HG03108 (cell line): ENCODE measurements around the gene CPNE2.
"Not testable (repeated sequence)": the region's sequence is repeated elsewhere in the genome, so short reads cannot be mapped to it uniquely, and the experiment has no call there.

ENCODE experiments used
- ATAC-seq: cut with Tn5 transposase; IDR thresholded peaks from one replicate; pipeline ENCODE4 v1.9.1; 2021; ENCODE audit warnings: moderate library complexity; ENCODE audit not compliant: unreplicated experiment

The CPNE2 gene

DNA sequence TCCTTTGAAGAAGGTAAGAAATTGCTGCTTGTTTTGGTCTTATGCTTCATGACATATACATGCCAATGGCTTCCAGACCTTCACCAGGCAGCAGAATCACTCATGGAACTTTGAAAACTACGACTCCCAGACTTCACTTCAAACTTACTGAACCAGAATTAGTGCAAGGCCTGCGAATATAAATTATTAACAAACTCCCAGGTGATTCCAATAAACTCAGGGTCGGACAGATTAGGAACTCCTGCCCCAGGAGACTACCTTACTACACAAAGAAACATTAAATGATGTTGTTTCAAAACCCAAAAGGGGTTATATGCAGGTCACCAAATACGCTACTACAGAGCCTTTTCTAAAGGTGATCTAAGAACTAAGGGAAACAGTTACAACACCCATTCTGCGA is 73.1 kb downstream of the CPNE2 start:
- ATAC-seq: no peak

DNA sequence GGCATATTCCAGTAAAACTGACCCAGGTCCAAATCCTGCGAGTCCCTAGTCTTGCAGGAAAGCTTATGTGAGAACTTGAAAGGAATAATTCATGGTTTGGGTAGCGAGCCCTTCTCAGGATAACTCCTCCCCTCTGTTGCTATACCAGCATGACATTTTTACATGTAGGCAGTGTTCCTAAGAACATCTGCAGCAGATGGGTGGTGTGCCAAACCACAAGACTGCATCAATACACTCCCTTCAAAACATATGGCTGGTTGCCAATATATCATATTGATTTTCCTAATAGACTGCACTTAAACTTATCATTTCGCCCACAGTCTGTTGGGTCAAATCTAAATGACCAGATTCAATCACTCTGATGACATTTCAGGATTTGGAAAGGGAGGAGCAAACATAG is 73.6 kb downstream of the CPNE2 start:
- no peak for ATAC-seq

DNA sequence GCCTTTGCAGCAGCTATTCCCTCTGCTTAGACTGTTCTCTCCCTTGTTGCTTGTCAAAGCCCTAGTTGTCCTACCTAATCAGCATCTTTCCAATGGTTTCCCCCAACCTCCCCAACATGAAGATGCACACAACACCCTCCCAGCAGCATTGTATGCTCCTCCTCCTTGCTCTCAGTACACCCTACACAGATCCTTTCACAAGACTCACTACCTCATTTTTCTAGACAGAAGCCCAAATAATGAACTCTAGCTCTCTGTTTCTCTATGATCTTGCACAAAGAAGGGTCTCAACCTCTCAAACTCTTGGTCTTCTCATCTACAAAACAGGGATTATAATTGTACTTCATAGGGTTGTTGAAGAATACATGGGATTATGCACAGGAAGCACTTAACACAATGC is 74.1 kb downstream of the CPNE2 start:
- ATAC-seq: no peak

DNA sequence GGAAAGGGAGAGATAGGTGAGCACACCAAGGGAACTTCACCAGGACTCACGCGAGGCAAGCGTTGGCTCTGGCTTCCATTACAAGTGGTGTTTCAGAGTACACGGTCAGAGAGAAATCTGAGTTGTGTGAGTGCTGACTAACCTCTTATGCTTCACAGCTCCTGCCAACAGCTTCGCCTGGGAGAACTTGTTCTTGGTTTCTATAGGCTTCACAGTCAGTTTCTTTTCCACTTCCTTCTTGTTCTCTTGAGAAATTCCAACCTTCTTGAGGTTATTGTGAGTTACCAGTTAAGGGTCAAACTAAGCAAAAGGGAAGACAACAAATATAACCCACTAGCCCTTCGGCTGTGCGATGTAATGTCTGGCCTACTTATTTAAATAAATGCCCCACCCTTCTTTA is 74.6 kb downstream of the CPNE2 start:
- ATAC-seq: no peak

DNA sequence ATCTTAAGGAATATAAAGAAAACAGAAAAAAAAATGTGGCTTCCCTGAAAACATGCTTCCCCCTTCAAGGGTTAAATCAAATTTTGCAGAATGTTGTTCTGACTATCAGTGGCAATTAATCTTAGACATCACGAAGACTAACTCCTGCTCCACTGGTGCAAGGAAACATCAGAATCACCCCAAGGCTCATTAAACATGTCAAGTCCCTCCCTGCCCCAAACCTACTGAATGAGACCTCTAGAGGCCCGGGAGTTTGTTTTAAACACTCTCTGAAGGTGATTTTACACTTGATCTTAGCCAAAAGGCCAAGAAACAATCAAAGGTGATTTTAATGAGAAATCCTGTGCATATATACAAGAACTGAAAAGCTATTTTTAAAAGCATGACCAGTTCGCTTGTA is 75.2 kb downstream of the CPNE2 start:
- ATAC-seq: no peak

DNA sequence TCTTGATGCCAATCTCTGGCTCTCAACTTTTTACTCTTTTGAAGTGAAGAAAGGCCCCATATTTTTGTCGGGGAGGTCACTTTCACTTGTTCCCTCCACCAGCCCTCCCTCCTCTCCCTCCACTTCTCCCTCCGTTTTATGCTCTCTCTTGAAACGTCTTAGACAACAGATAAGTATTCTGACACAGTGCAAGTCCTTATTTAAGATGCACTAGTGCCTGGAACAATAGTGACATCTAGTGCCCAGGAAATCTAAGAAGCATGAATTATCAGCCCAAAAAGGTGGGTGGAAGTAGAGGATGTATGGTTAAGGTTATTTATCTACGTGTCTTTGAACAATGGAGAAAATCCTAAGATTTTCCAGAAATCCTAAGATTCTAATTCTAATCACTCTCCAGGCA is 75.6 kb downstream of the CPNE2 start:
- no peak for ATAC-seq

DNA sequence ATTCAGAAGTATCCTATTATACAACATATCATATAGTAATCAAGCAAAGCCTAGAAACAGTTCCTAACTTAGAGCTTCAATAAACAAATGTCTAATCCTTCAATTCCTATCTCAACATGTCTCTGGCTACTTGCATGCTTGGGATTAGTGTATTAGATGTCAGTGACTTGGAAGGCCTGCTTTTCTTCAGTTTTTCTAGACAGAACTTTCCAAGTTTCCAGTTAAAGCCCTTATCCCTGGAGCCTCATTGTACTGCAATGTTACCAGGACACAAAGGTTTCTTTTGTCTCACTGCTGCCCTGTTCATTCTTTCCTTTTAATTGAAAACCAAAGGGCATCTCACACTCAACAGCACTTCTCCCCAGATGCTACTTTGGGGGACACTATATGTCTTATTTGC is 76.9 kb downstream of the CPNE2 start:
- no peak for ATAC-seq

DNA sequence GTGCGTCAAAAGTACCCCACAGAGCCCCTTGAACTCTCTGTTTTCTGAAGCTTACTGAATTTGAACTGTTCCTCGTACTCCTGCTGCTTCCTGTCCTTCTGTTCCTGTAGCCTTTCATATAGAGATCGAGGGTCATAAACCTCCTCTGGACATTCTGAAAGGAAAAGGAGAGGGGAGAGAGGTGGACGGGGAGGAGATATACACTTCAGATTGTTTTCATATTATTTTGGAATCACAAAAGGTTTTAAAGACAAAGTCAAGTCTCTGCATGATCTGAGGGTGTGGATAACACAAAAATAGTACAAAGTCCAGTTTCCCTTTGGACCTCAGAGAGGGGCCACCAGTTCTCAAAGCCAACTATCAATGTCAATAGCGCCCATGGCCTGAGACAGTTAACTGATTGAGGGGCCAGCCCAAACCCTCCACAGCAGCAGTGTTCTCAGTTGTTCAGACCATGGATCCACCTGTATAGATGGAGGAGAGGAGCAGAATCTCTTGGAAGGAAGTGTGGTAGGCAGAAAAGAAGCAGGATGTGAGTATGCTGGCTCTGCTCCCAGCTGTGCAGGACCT is 80.4 kb downstream of the CPNE2 start:
- ATAC-seq: no peak

DNA sequence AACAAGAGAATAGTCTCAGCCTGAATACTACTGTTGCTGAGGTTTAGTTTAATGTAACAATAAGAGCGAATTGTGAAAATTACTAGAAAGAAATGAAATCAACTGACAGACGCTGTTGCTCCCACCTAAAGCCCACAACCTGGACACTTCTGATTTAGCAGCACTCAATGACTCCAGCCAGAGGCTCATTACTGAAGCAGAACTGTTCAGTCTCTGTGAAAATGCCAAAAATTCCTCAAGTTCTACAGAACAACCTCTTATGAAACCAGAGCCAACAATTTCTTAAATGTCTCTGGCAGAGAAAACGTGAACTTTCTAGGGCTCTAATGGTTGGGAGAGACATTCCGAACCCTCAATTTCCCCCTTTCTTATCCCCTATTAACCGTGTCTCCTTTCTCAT is 83.5 kb downstream of the CPNE2 start:
- no peak for ATAC-seq

DNA sequence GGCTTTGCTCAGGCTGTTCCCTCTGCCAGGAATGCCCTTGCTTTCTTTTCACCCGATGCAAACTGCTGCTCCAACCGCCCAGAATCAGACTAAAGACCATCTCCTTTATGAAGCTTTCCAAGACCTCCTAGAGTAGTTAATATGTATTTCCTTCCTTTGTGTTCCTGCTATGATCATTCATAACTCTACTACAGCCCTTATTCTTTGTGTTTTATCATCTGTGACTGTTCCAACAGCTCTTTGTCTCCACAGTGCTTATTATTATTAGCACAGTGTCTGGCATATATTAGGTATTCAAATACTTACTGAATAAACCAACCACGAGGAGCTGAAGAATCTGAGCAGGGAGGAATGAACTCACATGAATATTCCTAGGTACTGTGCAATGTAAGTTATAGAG is 85.8 kb downstream of the CPNE2 start:
- no peak for ATAC-seq

DNA sequence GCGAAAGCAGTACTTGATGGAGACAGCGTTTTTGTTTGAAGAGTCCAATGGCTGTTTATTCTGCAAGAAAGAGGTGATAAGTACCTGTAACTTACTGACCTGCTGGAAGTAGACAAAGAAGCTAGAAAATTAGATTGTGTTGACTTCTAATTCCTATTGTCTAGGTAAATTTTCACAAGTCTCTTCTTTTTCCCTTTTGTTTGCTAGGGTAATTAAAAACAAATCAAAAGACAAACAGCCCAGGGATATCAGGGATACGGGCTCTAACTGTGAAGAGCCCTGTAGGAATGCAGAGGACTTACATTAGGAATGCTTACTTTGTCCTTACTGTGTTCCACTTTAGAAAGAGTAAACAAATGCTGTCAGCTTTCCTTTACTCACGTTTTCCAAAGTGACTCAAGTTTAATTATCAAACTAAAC is 86.4 kb downstream of the CPNE2 start:
- ATAC-seq: no peak

DNA sequence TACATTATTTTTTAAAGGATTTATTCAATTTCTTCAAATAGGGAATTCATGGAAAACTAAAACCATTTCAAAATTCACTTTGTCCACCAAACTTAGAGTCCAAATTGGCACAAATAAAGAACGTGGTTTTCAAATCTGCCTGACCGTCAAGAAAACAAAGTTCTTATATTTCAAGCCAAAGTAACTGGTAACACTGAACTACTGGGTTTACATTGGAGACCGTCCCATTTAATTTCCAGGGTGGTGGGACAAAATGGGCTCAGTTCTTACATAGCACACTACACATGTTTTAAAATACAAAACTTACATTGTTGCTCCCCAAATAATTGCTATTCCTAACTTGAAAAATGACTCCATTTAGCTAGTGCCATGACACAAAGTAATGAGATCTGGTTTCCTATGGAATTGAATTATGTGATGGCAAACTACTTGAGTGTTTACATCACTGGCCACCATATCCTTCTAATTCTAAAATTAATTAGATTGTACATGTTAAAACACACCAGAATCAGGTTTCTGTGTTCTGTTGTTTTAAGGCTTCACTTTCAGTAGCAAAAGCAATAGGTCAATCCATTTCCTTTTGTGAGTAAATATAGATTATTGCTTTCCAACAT is 86.9 kb downstream of the CPNE2 start:
- no peak for ATAC-seq

DNA sequence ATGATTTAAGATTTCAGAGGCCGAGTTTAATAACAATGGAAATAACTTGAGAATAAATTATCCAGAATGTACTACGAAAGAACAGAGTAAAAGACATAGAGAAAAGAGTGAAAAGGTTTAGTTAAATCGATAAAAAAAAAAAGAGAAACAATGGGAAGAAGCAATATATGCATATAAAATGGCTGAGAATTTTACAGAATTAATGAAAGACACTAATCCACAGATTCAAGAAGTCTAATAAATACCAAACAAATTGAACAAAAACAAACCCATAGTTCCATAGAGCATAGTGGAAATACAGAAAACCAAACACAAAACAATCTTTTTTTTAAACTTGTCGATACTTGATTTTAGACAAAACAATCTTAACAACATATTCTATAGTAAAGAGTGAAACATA is 91.7 kb downstream of the CPNE2 start:
- no peak for ATAC-seq

DNA sequence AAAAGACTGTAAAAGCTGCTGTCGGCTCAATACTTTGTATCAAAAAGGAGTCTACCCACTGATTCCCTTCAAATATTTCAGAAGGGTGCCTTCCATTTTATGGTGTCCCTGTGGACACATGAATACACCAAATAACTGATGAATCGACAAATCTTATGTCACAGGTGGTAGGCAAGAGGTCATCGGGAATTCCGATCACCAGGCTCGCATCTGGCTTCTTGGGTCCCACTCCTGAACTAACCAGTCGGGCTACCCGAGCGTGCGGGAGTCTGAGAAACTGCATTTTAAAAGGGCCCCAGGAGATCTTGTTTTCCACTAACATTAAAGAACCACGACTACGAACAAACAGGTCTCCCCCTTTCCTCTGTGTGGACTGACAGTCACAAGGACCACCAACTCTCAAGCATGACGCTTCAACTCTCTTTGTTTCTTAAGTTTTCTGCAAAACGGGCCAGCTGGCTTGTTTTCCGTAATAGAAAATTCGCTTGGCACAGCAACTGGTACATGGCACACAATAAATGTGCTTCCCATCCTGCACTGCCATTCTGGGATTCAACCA is 92.6 kb downstream of the CPNE2 start:
- no peak for ATAC-seq

DNA sequence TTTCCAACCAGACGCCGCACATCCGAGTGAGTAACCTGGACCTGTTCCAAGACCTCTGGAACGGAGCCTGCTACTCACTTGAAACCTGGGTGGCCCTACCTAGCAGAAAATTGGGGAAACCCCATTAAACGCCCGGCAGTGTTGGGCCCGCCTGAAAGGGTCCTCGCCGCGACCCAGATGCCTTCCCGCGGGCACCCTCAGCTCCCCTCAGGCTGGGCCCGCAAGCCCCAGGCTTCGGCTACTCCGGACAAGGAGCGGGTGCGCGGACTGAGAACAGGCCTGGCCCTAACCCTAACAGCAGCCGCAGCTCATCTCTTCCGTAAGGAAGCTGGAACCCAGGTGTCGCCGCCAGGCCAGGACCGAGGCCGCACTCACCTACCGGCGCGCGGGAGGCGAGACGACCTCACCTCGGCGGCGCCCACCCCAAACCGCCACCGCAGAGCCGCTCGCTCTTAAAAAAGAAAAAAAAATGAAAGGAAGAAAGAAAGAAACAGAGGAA is 93.1 kb downstream of the CPNE2 start:
- ATAC-seq: peak; percentile 23

DNA sequence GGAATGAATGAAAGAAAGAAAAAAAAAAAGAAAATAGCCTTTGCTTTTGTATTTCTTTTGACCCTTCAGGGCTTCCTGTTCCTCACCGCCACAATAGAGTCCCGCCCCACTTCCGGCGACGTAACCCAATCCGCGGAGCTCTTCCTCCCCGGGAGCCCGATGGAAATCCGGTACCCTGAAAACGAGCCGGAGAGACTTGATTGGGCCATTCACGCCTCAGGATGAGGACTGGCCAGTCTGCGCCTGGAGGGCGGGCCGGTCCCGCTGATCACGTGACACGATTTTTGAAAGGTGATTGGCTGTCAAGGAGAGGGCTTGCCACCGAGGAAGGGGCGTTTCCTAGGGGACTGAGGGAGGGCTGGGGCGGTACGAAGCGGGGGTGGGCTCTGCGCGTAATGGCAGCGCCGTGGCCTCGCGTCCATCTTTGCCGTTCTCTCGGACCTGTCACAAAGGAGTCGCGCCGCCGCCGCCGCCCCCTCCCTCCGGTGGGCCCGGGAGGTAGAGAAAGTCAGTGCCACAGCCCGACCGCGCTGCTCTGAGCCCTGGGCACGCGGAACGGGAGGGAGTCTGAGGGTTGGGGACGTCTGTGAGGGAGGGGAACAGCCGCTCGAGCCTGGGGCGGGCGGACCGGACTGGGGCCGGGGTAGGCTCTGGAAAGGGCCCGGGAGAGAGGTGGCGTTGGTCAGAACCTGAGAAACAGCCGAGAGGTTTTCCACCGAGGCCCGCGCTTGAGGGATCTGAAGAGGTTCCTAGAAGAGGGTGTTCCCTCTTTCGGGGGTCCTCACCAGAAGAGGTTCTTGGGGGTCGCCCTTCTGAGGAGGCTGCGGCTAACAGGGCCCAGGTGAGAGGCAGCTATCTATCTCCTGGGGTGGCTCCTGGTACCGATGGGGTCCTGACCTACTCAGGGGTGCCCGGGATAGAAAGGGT is 93.8 kb downstream of the CPNE2 start, which contains the start of the genes PSME3IP1 and RSPRY1:
Gene PSME3IP1, minus strand, starts transcription at position 95 of the 927 bp plus-strand sequence. CDS start 12,185 bp downstream, outside the sequence.
Gene RSPRY1, plus strand, starts transcription at position 385 of the 927 bp plus-strand sequence. CDS start 18,330 bp downstream, outside the sequence.
- ATAC-seq: peak; percentile 87

DNA sequence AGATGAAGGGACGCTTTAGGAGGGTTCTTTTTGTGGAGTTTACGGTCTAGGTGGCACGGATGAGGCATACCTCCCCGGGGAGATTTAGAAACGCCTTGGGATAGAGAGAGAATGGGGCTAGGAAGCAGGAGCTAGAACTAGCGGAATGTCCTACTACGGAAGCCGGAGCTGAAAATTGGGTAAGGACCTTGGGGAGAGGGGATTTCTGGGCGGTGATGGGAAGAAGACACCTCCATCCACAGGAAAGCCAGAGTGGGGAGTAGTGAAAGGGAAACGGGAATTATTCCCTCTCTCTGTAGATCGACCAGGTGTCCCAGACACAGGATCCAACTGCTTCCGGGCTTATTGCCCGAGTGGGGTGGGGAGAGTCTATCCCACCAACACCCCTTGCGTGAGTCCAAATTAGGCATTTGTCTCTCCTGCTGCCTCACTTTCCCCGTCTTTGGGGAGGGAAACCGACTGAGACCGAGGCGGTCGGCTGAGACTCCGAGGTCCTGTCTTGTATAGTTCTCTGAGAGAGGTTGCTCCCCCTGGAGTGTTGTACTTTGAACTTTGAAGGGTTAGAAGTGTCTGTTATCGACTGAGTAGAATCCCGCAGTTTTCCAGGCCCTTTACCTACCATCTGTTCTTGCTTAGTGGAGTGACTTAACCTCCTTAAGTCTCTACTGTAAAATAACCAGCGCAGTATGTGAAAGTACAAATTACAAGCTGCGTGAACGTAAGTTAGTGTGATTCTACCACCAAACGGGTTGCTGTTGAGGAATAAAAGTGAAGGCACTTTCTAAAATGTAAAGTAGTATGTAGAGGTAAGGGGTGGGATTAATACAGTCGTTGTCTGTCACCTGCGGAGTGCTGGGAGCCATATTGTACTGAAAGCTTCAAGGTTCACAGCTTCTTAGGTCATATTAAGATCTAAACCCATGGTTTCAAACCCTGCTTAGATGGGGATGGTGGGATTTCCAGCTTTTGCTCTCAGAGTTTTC is 94.8 kb downstream of the CPNE2 start:
- no peak for ATAC-seq

DNA sequence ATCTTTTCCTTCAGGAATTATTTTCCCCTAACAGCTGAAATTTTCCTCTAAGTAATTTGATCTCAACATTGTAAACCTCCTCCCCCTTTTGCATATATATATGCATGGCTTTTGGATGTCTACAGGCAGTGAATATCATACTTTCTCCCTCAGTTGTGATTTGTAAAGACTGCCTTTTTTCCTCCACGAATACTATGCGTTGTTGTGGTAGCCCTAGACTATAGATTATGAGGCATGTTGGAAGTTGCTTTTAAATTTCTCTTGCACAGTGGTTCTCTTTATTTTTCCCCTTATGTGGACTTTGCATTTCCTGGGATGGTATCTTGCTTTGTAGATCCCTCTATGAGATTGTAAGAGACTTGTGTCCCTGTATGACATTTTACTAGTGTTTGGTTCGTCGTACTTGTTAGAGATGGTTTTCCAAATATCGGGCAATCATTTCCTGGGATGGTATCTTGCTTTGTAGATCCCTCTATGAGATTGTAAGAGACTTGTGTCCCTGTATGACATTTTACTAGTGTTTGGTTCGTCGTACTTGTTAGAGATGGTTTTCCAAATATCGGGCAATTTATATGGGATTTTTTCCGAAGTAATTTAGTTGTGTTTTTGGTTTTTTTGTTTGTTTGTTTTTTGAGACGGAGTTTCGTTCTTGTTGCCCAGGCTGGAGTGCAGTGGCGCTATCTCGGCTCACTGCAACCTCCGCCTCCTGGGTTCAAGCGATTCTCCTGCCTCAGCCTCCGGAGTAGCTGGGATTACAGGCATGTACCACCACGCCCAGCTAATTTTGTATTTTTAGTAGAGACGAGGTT is 95.7 kb downstream of the CPNE2 start:
- not testable (repeated sequence) for ATAC-seq

DNA sequence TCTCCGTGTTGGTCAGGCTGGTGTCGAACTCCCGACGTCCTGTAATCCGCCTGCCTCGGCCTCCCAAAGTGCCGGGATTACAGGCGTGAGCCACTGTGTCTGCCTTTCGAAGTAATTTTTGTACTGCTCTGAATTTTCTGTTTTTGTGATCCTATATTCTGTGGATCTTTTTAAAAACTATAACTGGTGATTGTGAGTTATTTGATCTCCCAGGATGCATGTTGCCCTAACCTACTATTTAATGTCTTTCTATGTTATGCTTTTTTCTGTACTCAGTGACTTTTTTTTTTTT is 96.3 kb downstream of the CPNE2 start:
- no peak for ATAC-seq
